EH (cell line): ENCODE results near the gene LPIN2.
A peak's percentile ranks its signal among the peaks of the same experiment; 100 is the strongest.
"Not testable (repeated sequence)": the region's sequence is repeated elsewhere in the genome, so short reads cannot be mapped to it uniquely, and the experiment has no call there.

Experiments used
- DNase-seq: peaks from one replicate; pipeline ENCODE4 v3.0.0-alpha.2; 2015; ENCODE audit warnings: low read depth

The LPIN2 gene

DNA sequence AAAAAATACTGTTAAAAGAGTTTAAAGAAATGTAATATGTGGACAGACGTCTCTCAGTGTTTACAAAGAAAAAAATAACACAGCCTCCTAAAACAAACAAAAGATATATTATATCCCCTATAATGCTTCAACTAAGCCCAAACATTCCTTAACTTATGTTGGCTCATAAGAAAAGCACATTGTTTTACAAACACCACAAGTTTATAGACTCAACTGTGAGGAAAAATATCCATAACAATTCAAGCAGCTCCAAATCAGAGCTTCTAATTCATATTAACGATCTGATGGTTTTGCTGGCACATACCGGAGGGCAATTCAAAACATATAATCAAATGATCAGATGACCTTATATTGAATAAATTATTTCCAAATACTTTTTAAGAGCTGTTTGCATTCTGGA is 5.5 kb downstream of the LPIN2 start:
- DNase-seq, result no peak

DNA sequence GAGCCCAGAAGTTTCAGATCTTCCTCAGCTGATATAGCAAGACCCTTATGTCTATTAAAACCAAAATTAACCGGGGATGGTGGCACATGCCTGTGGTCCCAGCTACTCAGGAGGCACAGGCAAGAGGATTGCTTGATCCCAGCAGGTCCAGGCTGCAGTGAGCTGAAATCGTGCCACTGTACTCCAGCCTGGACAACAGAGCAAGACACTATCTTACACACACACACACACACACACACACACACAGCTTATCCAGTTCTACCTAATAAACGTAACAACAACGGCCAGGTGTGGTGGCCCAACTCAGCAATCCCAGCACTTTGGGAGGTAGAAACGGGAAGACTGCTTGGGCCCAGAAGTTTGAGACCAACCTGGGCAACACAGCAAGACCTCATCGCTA is 7.5 kb downstream of the LPIN2 start:
- DNase-seq, result no peak

DNA sequence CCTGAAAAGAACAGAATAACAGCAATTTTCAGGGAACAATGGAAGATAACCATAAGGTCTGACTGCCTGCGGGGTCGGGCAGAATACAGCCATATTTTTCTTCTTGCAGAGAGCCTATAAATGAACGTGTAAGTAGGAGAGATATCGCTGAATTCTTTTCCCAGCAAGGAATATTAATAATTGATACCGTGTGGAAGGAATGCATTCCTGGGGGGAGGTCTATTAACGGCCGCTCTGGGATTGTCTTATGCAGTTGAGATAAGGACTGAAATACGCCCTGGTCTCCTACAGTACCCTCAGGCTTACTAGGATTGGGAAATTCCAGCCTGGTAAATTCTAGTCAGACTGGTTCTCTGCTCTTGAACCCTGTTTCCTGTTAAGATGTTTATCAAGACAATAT is 9.2 kb downstream of the LPIN2 start:
- DNase-seq, result not testable (repeated sequence)

DNA sequence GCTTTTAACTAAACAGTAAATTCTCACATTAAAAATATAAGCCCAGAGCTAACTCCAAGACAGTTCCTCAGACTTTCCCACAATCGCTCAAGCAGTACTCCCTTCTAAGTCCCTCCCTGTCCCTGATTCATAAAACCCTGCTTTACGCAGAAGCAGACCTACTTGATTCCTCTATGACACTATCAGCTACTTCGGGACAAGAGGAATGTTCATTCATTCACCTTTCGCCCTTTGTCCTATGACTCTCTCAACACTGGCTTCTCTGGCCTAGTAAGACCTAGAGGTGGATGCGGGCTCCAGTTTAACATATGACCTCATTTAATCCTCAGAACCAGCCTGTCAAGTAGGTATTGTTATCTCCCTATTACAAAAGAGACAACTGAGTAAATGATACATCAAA is 10.2 kb downstream of the LPIN2 start:
- DNase-seq, result no peak

DNA sequence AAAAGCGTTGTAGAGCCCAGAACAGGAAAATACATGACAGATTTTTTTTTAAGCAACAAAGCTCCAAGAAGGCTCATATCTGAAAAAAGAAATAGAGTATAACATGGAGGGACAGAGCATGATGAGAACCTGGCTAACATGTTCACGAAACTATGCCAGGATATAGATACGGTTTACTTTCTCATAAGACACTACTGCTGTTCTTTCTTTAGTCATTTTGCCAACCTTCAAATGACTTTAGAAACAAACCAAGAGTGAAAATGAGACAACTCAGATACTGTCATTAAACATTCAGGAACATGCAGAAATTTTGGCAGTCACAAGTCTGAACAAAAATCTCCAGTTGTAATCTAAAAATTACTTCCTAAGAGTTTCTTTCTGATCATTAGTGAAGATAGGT is 14.3 kb downstream of the LPIN2 start:
- no peak for DNase-seq

DNA sequence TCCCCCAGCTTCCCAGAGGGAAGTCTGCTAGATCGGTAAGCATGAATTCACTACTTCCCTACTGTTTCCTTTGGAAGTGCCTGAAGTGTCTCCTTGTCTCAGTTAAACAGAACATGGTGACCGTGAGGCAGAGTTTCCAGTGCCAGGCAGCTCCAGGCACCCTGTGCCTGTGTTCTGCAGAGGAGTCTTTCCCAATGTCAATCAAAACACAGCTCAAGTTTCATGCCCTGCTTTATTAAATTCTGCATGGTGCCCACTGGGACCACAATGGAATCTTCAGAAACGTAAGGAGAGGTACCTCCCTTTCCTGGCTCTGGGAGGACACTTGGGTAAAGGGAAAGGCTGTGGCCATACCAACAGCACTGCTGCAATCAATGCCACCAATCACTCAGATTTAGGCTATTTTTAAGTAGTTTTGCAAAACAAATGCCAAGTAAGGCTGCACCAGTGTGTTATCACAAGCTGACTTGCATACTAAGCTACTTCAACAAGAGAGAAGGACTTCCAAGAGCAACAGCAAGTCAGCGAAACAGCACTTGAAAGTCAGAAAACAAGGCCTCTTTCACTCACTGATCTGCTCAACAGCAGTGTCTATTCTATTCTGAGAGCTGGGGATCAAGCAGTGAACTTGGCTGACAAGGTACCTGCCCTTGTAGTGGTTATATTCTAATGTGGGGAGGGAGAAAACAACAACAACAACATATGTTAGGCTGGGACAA is 14.9 kb downstream of the LPIN2 start:
- no peak for DNase-seq

DNA sequence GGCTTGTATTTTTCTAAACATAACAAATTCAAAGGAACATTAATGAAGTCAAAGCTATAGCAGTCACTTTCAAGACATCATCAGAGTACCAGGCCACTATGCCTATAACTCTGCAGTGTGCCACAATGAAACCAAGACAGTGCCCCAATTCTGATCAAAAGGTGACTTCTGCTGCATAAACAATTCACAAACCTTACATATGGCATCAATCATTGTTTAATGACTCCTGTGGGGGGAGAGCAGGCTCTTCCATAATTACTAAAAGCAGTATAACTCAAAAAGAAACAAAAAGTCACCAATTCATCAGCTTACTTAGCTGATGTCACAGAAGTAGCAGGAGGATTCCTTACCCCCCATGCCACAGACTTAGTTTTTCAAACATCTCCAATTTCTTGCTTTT is 15.5 kb downstream of the LPIN2 start:
- no peak for DNase-seq

DNA sequence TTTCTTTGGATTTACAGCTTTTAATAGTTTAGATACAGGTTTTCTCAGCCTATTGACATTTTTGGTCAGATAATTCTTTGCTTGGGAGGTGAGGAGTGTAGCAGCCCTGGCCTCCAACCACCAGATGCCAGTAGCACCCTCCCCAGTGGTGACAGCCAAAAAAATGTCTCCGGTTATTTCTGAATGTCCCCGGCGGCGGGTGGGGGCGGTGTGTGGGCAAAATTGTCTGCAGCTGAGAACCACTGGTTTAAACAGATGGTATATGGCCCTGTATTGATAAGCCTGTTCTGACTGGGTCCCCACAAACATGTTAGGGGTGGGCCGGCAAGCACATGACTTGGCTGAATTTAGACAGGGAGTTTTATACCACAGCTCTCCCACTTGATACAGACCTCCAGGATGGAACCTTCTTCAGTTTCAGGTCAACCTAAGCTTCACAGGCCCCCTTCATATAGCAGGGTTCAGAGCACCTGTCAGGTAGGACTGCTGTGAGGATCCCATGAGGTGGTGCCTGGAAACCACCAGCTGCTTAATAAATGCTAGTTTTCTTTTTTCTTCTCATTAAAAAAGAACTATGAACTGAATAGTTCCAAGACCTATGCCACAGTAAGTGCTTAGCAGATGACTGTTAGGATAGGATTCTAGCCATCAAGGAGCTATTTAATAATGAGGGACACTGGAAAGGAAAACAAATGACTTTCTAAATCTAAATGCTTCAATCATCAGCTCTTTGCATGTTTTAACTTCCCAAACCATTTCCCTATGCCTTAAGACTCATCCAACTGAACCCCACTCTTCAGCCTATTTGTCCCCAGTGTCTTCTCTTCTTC is 18.1 kb downstream of the LPIN2 start:
- DNase-seq, result peak; percentile 68

DNA sequence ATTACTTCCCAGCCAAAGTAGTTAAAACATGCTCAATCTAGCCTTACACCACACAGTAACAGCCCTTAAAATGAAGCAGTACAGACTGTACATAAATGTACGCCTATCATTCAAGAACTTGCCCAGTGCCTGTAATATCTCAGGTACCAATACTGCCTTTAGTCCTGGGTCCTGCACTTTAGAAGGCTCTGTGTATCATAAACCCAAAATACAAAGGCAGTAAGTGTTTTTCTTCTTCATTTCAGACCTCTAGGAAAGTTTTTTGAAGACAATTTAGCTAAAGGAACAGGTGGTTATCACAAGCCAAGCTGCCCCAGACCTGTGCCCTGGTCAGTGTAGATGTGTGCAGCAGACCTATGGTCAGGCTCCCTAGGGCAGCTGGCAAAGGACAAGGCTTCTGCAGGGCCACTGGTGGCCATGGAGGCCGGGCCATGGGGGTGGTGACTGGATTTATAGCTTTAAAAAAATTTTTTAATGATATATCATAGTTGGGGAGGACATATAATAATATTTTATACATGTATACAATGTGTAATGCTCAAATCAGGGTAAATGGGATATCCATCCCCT is 18.8 kb downstream of the LPIN2 start:
- DNase-seq, result no peak

DNA sequence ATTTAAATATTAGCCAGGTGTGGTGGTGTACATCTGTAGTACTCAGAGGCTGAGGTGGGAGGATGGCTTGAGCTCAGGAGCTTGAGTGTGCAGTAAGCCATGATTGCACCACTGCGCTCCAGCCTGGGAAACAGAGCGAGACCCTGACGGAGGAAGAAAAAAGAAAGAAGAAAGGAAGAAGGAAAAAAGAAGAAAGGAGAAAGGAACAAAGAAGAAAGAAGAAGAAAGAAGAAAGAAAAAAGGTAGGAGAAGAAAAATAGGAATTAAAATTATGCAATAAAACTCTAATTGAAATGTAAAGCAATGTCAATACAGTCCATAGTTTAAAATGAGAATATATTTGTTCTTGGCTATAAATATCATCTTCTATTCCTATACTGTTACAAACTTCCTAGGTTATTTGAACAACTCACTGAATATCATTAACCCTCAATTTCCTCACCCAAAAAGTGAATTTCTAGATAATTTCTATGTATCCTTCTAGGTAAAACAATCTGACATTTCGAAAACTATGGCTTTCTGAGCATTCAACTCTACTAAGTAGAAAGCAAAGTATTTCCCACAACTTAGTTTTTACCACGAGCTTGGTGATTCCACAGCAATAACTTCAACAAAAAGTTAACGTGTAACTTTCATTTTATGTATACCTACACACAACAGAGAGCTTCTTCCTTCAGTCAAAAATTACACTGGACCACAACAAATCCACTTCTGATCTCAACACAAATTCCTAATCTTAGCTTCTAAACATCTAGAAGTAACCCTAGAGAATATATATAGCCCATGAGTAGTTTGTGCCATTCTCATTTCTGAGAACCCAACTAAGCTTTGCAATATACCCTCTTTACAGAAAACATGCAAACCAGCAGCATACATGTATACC is 19.7 kb downstream of the LPIN2 start:
- DNase-seq, result no peak

DNA sequence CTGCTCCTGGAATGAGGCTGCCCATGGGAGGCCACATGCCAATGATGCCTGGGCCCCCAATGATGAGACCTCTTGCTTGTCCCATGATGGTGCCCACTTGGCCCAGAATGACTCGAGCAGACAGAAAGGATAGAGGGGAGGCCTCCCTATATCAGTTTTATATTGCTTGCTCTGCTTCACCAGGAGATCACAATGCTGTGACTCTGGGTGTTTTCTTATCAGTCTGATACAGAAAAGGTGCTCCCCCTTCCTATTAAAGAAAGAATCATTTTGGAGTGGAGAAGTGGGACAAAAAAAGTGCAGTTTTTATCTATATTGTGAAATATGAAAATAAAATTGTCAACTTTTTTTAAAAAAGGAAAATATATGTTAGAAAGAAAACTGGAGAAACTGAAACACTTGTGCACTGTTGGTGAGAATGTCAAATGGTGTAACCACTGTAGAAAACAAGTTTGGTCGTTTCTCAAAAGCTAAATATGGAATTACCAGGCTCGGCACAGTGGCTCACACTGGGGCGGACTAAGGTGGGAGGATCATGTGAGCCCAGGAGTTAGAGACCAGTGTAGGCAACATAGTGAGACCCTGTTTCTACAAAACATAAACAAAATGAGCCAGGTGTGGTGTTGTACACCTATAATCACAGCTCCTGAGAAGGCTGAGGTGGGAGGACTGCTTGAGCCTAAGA is 21.8 kb downstream of the LPIN2 start:
- no peak for DNase-seq

DNA sequence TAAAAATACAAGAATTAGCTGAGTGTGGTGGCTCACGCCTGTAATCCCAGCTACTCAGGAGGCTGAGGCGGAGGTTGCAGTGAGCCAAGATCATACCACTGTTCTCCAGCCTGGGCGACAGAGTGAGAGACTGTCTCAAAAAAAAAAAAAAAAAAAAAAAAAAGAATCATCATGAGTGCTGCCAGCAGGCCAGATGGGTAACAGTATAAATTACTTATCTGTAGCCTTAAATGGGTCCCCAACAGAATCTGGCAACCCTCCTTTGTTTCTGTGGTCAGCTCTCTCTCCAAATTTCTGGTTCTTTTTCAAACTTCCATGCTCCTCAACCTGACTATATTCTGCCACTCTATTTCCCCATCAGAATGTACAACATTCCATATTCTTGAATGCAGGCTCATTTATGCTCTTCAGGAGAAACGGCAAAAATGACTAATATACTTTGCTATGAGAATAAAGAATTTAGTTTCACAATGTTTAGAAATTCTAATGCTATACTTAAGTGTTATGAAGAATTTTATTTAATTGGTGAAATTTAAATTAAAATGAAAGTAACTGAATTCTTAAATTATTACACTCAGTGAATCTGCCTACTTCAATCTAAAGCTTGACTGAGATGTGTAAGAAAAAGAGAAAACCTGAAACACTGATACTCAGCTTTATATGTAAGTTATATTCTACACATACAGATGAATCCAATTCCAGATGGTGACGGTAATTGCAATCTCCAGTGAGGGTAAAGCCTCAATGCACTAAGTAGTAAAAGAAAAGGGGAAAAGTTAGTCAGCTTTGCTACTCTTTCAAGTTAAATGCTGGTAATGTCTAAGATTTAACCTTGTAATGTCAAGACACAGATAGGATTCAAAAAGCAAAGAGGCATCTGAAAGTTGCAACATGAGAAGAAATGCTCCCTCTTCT is 24.8 kb downstream of the LPIN2 start:
- DNase-seq, result peak; percentile 94

DNA sequence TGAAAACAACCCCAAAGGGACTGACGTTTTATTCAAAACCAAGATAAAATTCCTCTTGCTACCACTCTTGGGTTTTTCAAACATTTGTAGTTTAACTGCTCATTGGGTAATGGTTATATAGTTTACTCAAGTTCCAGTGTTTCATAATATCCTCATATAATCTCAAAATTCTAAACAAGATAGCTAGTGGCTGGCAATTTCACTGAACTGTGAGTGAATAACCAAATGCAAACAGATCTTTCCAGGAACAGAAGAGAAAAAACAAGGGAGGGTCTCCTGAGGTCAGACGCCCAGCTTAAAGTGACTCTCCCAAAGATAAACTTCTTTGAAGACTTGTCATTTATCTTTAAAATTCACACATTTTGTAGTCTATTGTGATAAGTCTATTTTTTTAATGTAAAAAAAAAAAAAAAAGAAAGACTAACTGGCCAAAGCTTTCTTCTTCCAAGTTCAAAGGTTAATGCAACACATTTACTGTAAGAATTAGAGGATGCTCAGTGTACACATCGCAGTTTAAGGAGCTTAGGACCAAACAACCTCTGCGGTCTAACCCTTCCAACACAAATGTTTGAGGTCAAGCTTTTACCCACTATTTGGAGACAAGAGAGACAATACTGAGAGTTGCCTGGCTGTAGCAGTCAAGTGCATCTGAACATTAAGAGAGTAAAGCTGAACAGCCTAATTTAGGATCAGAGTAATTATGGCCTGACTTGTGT is 26.6 kb downstream of the LPIN2 start:
- DNase-seq, result no peak

DNA sequence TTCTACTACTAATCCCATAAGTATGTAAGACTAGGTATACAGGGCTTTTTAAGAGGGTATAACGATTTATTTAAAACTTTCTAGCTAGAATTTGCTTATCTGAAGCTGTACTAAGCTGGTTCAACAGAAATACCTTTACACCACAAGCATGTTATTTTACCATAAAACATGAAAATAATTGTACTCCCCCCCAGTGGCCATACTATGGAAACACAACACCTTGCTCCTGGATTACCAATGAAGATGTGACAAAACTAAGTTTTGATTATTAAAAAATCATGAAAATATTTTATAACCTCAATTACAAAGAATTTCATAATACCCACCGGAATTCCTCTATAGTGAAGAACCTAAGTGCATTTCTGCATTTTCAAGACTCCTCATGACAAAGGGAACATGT is 27.3 kb downstream of the LPIN2 start:
- peak; percentile 58 for DNase-seq

DNA sequence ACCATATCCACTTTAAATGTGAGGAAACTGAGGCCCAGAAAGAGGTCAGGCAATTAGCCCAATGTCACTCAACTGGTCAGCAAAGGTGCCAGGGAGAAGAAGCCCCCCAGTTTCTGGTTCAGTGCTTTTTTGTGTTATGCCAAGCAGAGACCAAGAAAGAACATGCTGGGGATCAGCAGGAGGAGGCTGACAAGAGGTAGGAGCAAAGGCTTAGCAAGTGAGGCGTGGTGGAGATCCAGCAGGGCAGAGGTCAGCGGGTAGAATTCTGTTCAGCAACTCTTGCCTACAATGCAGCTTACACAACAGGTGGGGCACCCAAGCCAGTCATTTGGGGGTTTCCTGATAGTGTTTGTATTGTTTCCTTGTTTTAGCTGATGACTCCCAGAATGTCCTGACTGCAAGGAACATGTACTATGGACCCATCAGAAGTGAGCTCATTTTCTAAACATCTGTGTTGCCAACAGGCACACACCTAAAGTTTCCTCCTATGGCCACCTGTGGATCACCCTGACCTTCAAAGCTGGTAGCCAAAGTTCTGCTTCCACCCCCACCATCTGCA is 28.2 kb downstream of the LPIN2 start:
- no peak for DNase-seq

DNA sequence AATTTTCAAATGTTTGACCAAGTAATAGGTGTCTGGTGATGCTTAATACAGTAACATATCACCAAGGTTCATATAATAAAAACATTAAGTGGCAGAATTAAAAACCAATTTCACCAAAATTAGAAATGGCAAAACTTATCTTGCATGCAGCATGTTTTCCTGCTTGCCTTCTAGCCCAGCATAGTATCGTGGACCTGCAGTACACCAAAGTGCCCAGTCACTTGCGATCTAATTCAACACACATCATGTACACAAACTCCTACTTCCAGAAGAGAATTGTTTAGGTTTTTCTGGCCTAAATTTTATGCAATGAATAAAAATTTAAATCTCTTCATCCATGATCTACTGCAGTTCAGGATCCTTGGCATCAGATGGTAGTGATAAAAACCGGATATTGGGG is 28.9 kb downstream of the LPIN2 start:
- no peak for DNase-seq

DNA sequence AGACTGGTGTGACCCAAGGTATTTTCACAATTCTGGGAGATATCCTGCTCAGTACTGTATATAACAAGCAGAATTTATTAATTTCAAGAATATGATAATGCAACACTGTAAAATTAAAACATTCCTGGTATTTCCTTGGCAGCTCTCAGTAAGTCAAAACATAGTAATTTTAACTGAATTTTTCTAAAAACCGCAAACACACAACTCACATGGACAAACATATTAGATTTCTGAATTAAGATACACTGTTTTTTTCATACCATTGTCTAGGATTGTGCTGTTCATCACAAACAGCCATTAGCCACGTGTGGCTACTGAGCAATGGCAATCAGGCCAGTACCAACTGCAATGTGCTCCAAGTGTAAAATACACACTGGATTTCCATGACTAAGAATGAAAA is 29.6 kb downstream of the LPIN2 start:
- DNase-seq, result no peak

DNA sequence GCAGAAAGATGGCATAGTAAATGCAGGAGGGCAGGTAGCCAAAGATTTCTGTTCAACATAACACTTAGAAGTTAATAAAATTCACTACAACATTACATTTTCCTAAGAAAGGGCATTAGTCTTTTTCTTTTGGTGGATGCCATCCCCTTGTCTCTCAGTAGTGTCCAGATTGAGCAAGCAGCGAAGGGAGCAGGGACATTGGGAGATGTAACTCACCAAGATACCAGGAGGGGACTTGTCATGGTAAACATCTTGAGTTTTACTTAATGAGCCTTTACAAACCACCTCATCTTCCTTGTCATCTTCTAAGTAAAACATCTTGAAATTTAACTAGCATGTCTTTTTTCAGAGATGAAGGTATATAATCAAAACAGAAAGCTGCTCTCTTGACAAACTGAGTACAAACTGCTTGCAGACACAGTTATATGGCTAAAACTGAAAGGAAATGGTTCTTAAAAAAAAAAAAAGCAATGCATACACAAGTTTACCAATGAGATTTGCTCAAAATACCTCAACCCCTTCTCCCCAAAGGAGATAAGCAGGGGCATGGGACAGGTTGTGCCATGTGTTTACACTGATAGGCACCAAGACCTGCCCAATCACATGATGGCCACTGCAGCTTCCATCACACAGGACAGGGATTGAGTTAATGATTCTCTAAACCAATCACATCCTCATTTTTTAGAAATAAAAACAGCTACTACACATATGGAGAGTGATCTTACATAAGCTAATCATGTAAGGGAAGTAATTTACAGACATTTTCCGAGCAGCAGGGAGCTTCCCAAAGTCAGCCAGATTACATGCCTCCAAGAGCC is 30.3 kb downstream of the LPIN2 start:
- DNase-seq, result no peak

DNA sequence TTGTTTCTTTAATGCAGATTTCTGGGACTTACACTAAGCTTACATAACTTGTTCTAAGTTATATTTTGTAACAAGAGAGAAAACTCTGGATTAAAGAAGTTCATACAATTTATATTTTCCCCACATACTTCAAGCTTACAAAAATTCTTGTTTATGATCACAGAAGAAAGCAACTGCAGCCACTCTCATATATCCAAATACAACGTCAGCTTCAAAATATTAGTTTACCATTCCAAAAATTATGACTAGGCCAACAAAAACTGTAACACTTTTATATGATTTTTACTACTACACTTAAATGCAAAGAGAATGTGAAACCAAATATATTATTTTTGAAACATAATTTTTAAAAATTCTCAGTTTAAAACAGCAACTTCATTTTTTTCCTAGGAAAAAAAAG is 30.9 kb downstream of the LPIN2 start:
- DNase-seq, result no peak
